HFFc6 (cell line): ENCODE data around the gene RBM34. TPM values are rescaled to one million over a fixed set of nuclear protein-coding genes. Genes with fewer than 3 reads are reported as not detected.
A peak's percentile ranks its signal among the peaks of the same experiment; 100 is the strongest.

Source experiments
- DNase-seq: peaks from one replicate; pipeline ENCODE4 v3.0.0-alpha.2; 2018
- H3K27ac Mint-ChIP-seq: 2 replicates; pipeline ENCODE4 v1.8.0; 2020; ENCODE audit warnings: mild to moderate bottlenecking, mixed read lengths
- H3K27me3 Mint-ChIP-seq: 2 replicates; pipeline ENCODE4 v1.8.0; 2021; ENCODE audit warnings: mild to moderate bottlenecking, moderate library complexity, mixed read lengths; ENCODE audit not compliant: insufficient read depth
- H3K36me3 Mint-ChIP-seq: 2 replicates; pipeline ENCODE4 v1.8.0; 2021; ENCODE audit warnings: low read depth, mixed read lengths
- H3K4me1 Mint-ChIP-seq: 2 replicates; pipeline ENCODE4 v1.8.0; 2020; ENCODE audit warnings: low read depth, mixed read lengths
- H3K4me3 Mint-ChIP-seq: 2 replicates; pipeline ENCODE4 v1.8.0; 2020; ENCODE audit warnings: mild to moderate bottlenecking, moderate library complexity, mixed read lengths
- H3K9me3 Mint-ChIP-seq: 2 replicates; pipeline ENCODE4 v1.8.0; 2020; ENCODE audit warnings: mild to moderate bottlenecking, mixed read lengths
- CTCF ChIP-seq: fragments of 200-600 bp; sonication (generic); IDR thresholded peaks from 2 replicates; pipeline ENCODE4 v1.5.0; 2021; ENCODE audit warnings: antibody characterized with exemption, mild to moderate bottlenecking
- total RNA-seq, 6 experiments: library from RNA; stranded (reverse); fragmentation: NEBNext Ultra II Directional; extraction: Animal tissue kit (Norgen Biotek cat#: 25700); gene quantifications; 2 replicates in 1 of 6; 3 replicates in 5 of 6; pipeline ENCODE4 v1.2.3, GENCODE V29; 2021

The RBM34 gene
- total RNA-seq, 6 experiments from 2014 or later, result 68.6 to 85.2 (median 75.4) TPM

DNA sequence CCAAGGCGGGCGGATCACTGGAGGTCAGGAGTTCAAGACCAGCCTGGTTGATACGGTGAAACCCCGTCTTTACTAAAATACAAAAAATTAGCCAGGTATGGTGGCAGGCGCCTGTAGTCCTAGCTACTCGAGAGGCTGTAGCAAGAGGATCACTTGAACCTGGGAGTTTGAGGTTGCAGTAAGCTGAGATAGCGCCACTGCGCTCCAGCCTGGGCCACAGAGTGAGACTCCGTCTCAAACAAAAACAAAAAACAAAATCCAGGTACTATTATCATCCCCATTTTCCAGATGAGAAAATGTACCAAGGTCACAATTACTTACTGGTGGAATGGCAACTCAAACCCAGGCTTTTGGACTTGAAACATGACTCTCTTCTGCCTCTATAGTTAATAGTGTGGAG, 36.9 kb downstream of the RBM34 start:
- Mint-ChIP-seq H3K27ac (no peak overlapping the region), H3K4me1 (peaks cover 43% of the 10 kb centered on the region), H3K4me3 (peak overlapping the region; percentile 21; the same call in 1 of the 2 replicates), H3K36me3 (peaks cover 52% of the 10 kb centered on the region), H3K27me3 (peaks cover 2% of the 10 kb centered on the region; the same call in 1 of the 2 replicates), H3K9me3 (no peaks in the 10 kb centered on the region)
- TF ChIP-seq CTCF, result no peak
- DNase-seq, result no peak

DNA sequence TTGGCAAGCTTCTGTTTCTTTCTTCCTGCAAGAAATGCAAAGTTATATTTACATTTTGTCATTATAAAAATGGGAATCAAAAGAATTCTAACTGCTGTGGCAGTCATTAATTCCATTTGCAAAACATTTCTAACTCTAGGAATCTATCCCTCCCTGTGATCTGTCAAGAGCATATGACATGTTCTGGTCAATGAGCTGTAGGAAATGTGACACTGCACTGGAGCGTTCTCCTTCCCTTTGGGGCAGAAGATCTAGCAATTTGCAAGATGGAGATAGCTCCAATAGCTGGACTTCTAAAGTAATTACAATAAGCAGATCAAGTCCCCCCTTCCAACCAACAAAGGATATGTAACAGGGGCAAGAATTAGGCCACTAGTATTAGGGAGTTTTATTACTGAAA, 38.7 kb downstream of the RBM34 start:
- Mint-ChIP-seq H3K36me3 (peaks cover 50% of the 10 kb centered on the region), H3K27me3 (no peaks in the 10 kb centered on the region), H3K27ac (0 out of 2 replicates have a peak overlapping the region, but pooled peaks have one; percentile 8), H3K4me3 (no peak overlapping the region), H3K4me1 (peaks cover 39% of the 10 kb centered on the region), H3K9me3 (no peaks in the 10 kb centered on the region)
- no peak for DNase-seq
- TF ChIP-seq CTCF, result no peak

- Mint-ChIP-seq H3K9me3 (no peaks in the 10 kb centered on the region), H3K4me3 (no peak overlapping the region), H3K4me1 (peaks cover 15% of the 10 kb centered on the region), H3K27me3 (peaks cover 2% of the 10 kb centered on the region; the same call in 1 of the 2 replicates), H3K27ac (no peak overlapping the region; the same call in 1 of the 2 replicates), H3K36me3 (peaks cover 57% of the 10 kb centered on the region)
- no peak for TF ChIP-seq CTCF
- no peak for DNase-seq
Measured at GRCh38 chr1:235113183-235113917, 47.7 kb downstream of the RBM34 start.

DNA sequence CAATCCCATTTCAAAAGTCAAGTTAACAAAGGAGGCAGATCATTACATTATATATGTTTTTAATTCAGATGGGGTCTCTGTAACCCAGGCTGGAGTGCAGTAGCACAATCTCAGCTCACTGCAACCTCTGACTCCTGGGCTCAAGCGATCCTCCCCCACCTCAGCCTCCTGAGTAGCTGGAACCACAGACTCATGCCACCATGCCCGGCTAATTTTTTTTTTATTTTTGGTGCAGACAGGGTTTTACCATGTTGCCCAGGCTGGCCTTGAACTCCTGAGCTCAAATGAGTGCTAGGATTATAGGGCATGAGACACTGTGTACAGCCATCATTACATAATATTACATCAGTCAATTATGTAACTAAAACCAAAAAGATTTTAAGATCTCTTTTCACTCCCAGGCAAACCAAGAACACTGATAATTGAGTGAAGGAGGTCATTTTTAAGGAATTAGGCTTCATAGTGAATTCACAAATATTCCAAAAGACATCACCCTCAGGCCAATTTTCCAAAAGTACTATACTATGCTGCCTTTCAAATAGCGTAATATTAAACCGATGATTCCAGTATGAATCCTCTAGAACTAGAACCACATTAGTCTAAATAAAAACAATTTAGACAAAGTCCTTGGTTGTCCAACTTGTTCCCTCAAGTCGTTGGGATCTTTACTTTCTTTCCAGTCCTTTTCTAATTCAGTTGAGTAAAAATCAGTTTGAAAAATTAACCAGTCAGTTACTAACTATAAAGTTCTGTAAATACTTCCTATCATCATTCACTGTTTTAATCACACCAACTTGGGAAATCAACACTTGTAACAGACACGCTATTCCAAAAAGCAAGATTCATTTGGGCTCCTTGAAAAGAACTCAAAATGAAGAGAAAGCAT, 48.5 kb downstream of the RBM34 start:
- Mint-ChIP-seq H3K27ac (no peak overlapping the region), H3K9me3 (no peaks in the 10 kb centered on the region), H3K4me3 (no peak overlapping the region), H3K27me3 (peaks cover 2% of the 10 kb centered on the region; the same call in 1 of the 2 replicates), H3K4me1 (peaks cover 16% of the 10 kb centered on the region), H3K36me3 (peaks cover 54% of the 10 kb centered on the region)
- no peak for TF ChIP-seq CTCF
- no peak for DNase-seq

DNA sequence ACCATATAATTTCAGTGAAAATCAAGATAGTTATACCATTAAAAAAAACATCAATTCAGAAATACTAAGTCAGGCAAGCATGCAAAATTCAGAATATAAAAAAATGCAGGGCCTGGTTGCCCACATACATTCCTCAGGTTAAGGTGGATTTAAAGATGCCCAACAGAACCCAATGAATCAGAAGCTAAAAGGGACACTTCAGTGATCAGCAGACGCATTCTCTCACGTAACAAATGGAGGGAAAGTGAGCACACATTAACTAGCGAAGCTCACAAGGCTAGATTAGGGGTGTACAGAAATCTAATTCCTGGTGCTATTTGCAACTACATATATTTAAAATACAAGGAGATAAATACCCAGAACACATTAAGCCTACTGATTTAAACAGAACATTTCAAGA, 49.9 kb downstream of the RBM34 start:
- Mint-ChIP-seq H3K27ac (0 out of 2 replicates have a peak overlapping the region, but pooled peaks have one; percentile 26), H3K36me3 (peaks cover 62% of the 10 kb centered on the region), H3K9me3 (no peaks in the 10 kb centered on the region), H3K4me1 (peaks cover 30% of the 10 kb centered on the region), H3K4me3 (no peak overlapping the region), H3K27me3 (peaks cover 2% of the 10 kb centered on the region; the same call in 1 of the 2 replicates)
- TF ChIP-seq CTCF, result no peak
- DNase-seq, result no peak
